GM12878 (cell line): ENCODE results near the gene EPS8L1. TPM values are rescaled to one million over a fixed set of nuclear protein-coding genes. Genes with fewer than 3 reads are reported as not detected.

Experiments
- ATAC-seq: fragments of 200-7000 bp; cut with Tn5 transposase; 3 replicates; pipeline ENCODE4 v1.9.1; 2020; ENCODE audit warnings: mild to moderate bottlenecking, moderate library complexity
- BruUV-seq: library from RNA; stranded (reverse); fragments of 400-500 nt; replicated peaks from 2 replicates; lab custom pipeline; 2021; lab: Mats Ljungman, UMichigan
- CTCF ChIA-PET: fragments of 300-600 bp; sonication (Branson Sonifier 250); formaldehyde crosslinking; extraction: SDS; loops from one replicate; lab custom pipeline; 2021; ENCODE audit warnings: inconsistent platforms; lab: Yijun Ruan, JAX
- POLR2A ChIA-PET: fragments of 350-600 bp; formaldehyde crosslinking; extraction: SDS; loops from one replicate; lab custom pipeline; 2021; ENCODE audit warnings: inconsistent platforms; lab: Charles Lee
- RAD21 ChIA-PET: fragments of 300-600 bp; sonication (Branson Sonifier 250); formaldehyde crosslinking; loops from one replicate; lab custom pipeline; 2023; ENCODE audit warnings: antibody characterized with exemption; ENCODE audit not compliant: unreplicated experiment; lab: Charles Lee
- SMC1A ChIA-PET: fragments of 300-600 bp; sonication (Branson Sonifier 250); formaldehyde crosslinking; loops from one replicate; lab custom pipeline; 2023; ENCODE audit not compliant: unreplicated experiment, uncharacterized antibody; lab: Charles Lee
- DNase-seq: peaks from one replicate; pipeline ENCODE4 v3.0.0-alpha.2; 2011; ENCODE audit warnings: low read depth, low spot score
- FAIRE-seq: peaks from 3 replicates; lab custom pipeline; 2011; peaks lifted over from hg19 to GRCh38; lab: Jason Lieb, UNC
- H2AFZ ChIP-seq: 2 replicates; pipeline ENCODE4 v1.6.0; 2011; ENCODE audit warnings: low read depth, low read length, control low read depth; ENCODE audit not compliant: control insufficient read depth
- H3K27ac ChIP-seq: 2 replicates; pipeline ENCODE4 v1.5.1; 2011; ENCODE audit warnings: control low read depth; ENCODE audit not compliant: control insufficient read depth, insufficient read depth
- H3K27me3 ChIP-seq, 2 experiments: replicated peaks in 1 of 2; 2 replicates each; pipeline versions ENCODE4 v1.6.0 to v1.6.1; 2011; ENCODE audit warnings: low read length in 1 of 2; ENCODE audit not compliant: control insufficient read depth in 2 of 2, insufficient read depth in 2 of 2
- H3K36me3 ChIP-seq, 2 experiments: 2 replicates each; pipeline ENCODE4 v1.5.1; 2011; ENCODE audit warnings: low read length in 1 of 2; ENCODE audit not compliant: control insufficient read depth in 2 of 2, insufficient read depth in 2 of 2
- H3K4me1 ChIP-seq: 2 replicates; pipeline ENCODE4 v1.6.1; 2011; ENCODE audit warnings: mild to moderate bottlenecking, low read length, moderate library complexity, mixed read lengths; ENCODE audit not compliant: control insufficient read depth, insufficient read depth
- H3K4me2 ChIP-seq: 2 replicates; pipeline ENCODE4 v1.6.0; 2011; ENCODE audit warnings: control low read depth; ENCODE audit not compliant: control insufficient read depth, insufficient read depth
- H3K4me3 ChIP-seq: fragments of 200-600 bp; sonication (generic); 2 replicates; pipeline ENCODE4 v1.5.1; 2016
- H3K79me2 ChIP-seq: 2 replicates; pipeline ENCODE4 v1.6.0; 2011; ENCODE audit warnings: low read length; ENCODE audit not compliant: control insufficient read depth, insufficient read depth
- H3K9ac ChIP-seq: 2 replicates; pipeline ENCODE4 v1.8.0; 2011; ENCODE audit warnings: low read length, control low read depth, mixed read lengths; ENCODE audit not compliant: control insufficient read depth, insufficient read depth
- H3K9me3 ChIP-seq: replicated peaks from 3 replicates; pipeline ENCODE4 v1.5.1; 2011; ENCODE audit warnings: mild to moderate bottlenecking, low read length; ENCODE audit not compliant: control insufficient read depth, insufficient read depth
- H4K20me1 ChIP-seq: 2 replicates; pipeline ENCODE4 v1.6.0; 2011; ENCODE audit not compliant: control insufficient read depth, insufficient read depth
- BACH1 ChIP-seq: fragments of 450-650 bp; IDR thresholded peaks from 2 replicates; pipeline ENCODE4 v1.6.1; 2017; ENCODE audit warnings: mild to moderate bottlenecking, borderline replicate concordance
- BCL11A ChIP-seq: IDR thresholded peaks from 2 replicates; pipeline ENCODE4 v1.6.1; 2011; ENCODE audit warnings: low read depth, low read length
- CBFB ChIP-seq: IDR thresholded peaks from 2 replicates; pipeline ENCODE4 v1.6.1; 2016; ENCODE audit warnings: antibody characterized with exemption, low read depth
- CHD1 ChIP-seq: IDR thresholded peaks from 2 replicates; pipeline ENCODE4 v1.6.1; 2012; ENCODE audit warnings: low read depth, low read length, improper control_type of control experiment
- CHD2 ChIP-seq: IDR thresholded peaks from 2 replicates; pipeline ENCODE4 v1.6.1; 2011; ENCODE audit warnings: low read depth, low read length, improper control_type of control experiment, borderline replicate concordance
- CREM ChIP-seq: IDR thresholded peaks from 2 replicates; pipeline ENCODE4 v1.6.1; 2014; ENCODE audit warnings: antibody characterized with exemption, low read depth
- EED ChIP-seq: sonication (generic); IDR thresholded peaks from 2 replicates; pipeline ENCODE4 v1.6.1; 2016; ENCODE audit warnings: antibody characterized with exemption, low read depth
- ESRRA ChIP-seq: IDR thresholded peaks from 2 replicates; pipeline ENCODE4 v1.6.1; 2012; ENCODE audit warnings: mild to moderate bottlenecking, low read length, improper control_type of control experiment
- FOXK2 ChIP-seq: fragments of 450-650 bp; IDR thresholded peaks from 2 replicates; pipeline ENCODE4 v1.6.1; 2017; ENCODE audit warnings: mild to moderate bottlenecking, moderate library complexity
- HCFC1 ChIP-seq: fragments of 150-350 bp; IDR thresholded peaks from 2 replicates; pipeline ENCODE4 v1.6.1; 2014; ENCODE audit warnings: low read length
- JUNB ChIP-seq: IDR thresholded peaks from 2 replicates; pipeline ENCODE4 v1.6.1; 2016; ENCODE audit warnings: antibody characterized with exemption, mild to moderate bottlenecking
- MYB ChIP-seq: fragments of 150-350 bp; IDR thresholded peaks from 2 replicates; pipeline ENCODE4 v1.6.1; 2014; ENCODE audit warnings: mild to moderate bottlenecking, low read depth, low read length, borderline replicate concordance
- STAT1 ChIP-seq: fragments of 450-650 bp; conservative IDR thresholded peaks from 2 replicates; pipeline ENCODE4 v1.6.1; 2014; ENCODE audit warnings: antibody characterized with exemption, mild to moderate bottlenecking
- STAT3 ChIP-seq: IDR thresholded peaks from 2 replicates; pipeline ENCODE4 v1.6.1; 2011; ENCODE audit warnings: low read depth, low read length, improper control_type of control experiment
- TCF12 ChIP-seq: IDR thresholded peaks from 2 replicates; pipeline ENCODE4 v1.6.1; 2011; ENCODE audit warnings: low read depth, mild to moderate bottlenecking, low read length
- TCF3 ChIP-seq: IDR thresholded peaks from 2 replicates; pipeline ENCODE4 v1.6.1; 2012; ENCODE audit warnings: low read depth, mild to moderate bottlenecking, low read length, borderline replicate concordance; ENCODE audit not compliant: insufficient read depth
- TCF7 ChIP-seq: IDR thresholded peaks from 2 replicates; pipeline ENCODE4 v1.6.1; 2014; ENCODE audit warnings: antibody characterized with exemption, borderline replicate concordance
- ZNF24 ChIP-seq: fragments of 450-650 bp; IDR thresholded peaks from 2 replicates; pipeline ENCODE4 v1.6.1; 2017; ENCODE audit warnings: antibody characterized with exemption, mild to moderate bottlenecking
- ZNF384 ChIP-seq: IDR thresholded peaks from 2 replicates; pipeline ENCODE4 v1.6.1; 2012; ENCODE audit warnings: low read depth, mild to moderate bottlenecking, low read length, improper control_type of control experiment, borderline replicate concordance
- whole genome bisulfite sequencing: methylation state at CpG from one replicate; pipeline ENCODE4 v1.1.6; 2016; ENCODE audit warnings: low lambda C conversion rate; ENCODE audit not compliant: insufficient replicate concordance, insufficient coverage; ENCODE audit errors: missing lambda C conversion rate; 5-methylcytosine and 5-hydroxymethylcytosine counted together
- in situ Hi-C: fragments of 300-500 bp; cut with MboI; formaldehyde crosslinking; loops from 9 replicates; pipeline ENCODE4 v1.14.3; 2018; ENCODE audit warnings: mixed read lengths
- intact Hi-C: fragments of 100-400 bp; cut with micrococcal nuclease; formaldehyde crosslinking; loops from one replicate; pipeline ENCODE4 v1.14.2; 2022; ENCODE audit not compliant: unreplicated experiment
- polyA plus RNA-seq, 11 experiments: library from polyadenylated mRNA; depleted of rRNA in 4 of 11; unstranded in 6 of 11; stranded (reverse) in 5 of 11; fragments of >200 nt; fragmentation: Nextera tagmentation in 4 of 11; fragmentation: Illumina TruSeq in 1 of 11; extraction: Ambion mirVana in 4 of 11; extraction: Trizol in 1 of 11; gene quantifications; 1 replicate in 1 of 11; 2 replicates in 10 of 11; pipeline versions ENCODE4 v1.2.1 to v1.2.3, GENCODE V29; 2011 to 2016; ENCODE audit warnings: inconsistent platforms in 2 of 11, missing spikeins in 2 of 11, low read depth in 1 of 11
- total RNA-seq, 4 experiments: library from RNA; depleted of rRNA in 3 of 4; stranded (reverse); fragments of >200 nt in 3 of 4; fragmentation: Illumina TruSeq in 1 of 4; extraction: Trizol in 1 of 4; gene quantifications; 2 replicates each; pipeline versions ENCODE4 v1.2.1 to v1.2.3, GENCODE V29; 2013 to 2021
- TF ChIP-seq, protein P1 (sequence below): IDR thresholded peaks from 2 replicates; pipeline ENCODE4 v1.6.1; 2012; ENCODE audit warnings: low read depth, low read length, improper control_type of control experiment

Gene EPS8L1
- total and polyA plus RNA-seq, 10 of the 15 experiments (the other 5 are each of a cell fraction or from before 2014, with no cell fraction given), result 0.68 to 2.2 (median 0.96) TPM; not detected in 2

DNA sequence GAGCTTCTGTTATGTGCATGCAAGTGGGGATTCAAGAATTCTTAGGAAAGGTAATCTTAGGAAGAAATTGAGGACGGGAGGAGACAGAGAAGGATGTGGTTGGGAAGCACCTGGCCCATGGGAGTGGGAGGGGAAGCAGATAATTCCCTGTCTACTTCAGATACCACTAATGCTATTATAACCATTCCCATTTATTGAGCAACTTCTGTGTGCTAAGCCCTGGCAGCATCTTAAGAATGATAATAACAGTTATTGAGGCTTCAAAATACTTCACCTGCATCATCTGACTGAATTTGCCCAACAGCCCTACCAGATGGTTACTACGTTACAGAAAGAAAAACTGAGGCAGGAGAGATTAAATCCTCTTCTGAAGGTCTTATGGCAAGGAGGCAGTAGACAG is 1.4 kb downstream of the EPS8L1 start:
- Histone ChIP-seq H3K79me2 (no peaks in the 10 kb centered on the region), H3K9ac (no peak overlapping the region), H3K27me3 (no peaks in the 10 kb centered on the region), H3K9me3 (no peaks in the 10 kb centered on the region; the same call in 2 of the 3 replicates), H2AFZ (no peak overlapping the region), H3K36me3 (no peaks in the 10 kb centered on the region), H3K4me2 (no peak overlapping the region), H3K4me1 (peaks cover 7% of the 10 kb centered on the region; the same call in 1 of the 2 replicates), H4K20me1 (no peaks in the 10 kb centered on the region), H3K4me3 (no peak overlapping the region), H3K27ac (no peak overlapping the region)
- intact Hi-C loops, result no loop called here
- SMC1A ChIA-PET, result no interaction called here
- CTCF ChIA-PET, result interaction anchor here (1.3 kb wide), 1 partner anchor 11 kb away, joined by 3 read pairs; no protein-coding TSS in a partner anchor
- RAD21 ChIA-PET, result no interaction called here
- DNase-seq, result no peak
- BruUV-seq, result no TSS peak
- ATAC-seq, result no peak
- WGBS, result 0% methylated on average over 2 of the region's 2 CpGs
- in situ Hi-C loops, result no loop called here
- POLR2A ChIA-PET, result no interaction called here
- FAIRE-seq, result no peak
- TF ChIP-seq CHD1, result no peak
- TF ChIP-seq BACH1, result no peak
- TF ChIP-seq, protein P1, sequence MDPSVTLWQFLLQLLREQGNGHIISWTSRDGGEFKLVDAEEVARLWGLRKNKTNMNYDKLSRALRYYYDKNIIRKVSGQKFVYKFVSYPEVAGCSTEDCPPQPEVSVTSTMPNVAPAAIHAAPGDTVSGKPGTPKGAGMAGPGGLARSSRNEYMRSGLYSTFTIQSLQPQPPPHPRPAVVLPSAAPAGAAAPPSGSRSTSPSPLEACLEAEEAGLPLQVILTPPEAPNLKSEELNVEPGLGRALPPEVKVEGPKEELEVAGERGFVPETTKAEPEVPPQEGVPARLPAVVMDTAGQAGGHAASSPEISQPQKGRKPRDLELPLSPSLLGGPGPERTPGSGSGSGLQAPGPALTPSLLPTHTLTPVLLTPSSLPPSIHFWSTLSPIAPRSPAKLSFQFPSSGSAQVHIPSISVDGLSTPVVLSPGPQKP, result no peak
- no peak for TF ChIP-seq ZNF24
- no peak for TF ChIP-seq FOXK2
- TF ChIP-seq JUNB, result no peak

DNA sequence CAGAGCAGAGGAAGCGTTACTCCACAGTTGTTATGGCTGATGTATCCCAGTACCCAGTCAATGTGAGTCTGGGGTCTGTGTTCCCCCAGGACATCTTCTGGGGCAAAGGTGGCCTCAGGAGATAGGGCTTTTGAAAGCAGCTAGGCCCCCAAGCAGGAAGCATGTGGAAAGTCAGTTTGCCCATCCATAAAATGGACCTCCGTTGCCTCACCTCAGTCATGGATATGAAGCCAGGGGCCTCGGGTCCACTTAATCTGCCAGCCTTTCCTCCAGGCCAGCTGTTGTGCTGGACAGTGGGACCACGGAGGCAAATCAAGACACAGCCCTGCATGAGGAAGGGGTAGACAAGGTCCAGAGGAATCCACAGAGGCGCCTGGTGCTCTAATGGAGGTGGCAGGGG is 3.3 kb downstream of the EPS8L1 start:
- ChIA-PET RAD21 (interaction anchor here (1.2 kb wide), 1 partner anchor 9 kb away, joined by 3 read pairs; no protein-coding TSS in a partner anchor), CTCF (no interaction called here), POLR2A (no interaction called here), SMC1A (no interaction called here)
- in situ Hi-C loops, result no loop called here
- no peak overlapping the region for H2AFZ ChIP-seq
- H3K9me3 ChIP-seq, result no peaks in the 10 kb centered on the region; the same call in 2 of the 3 replicates
- no peak overlapping the region for H3K4me2 ChIP-seq
- no peak overlapping the region for H3K4me3 ChIP-seq
- FAIRE-seq (no peak), DNase-seq (no peak), ATAC-seq (no peak)
- no peaks in the 10 kb centered on the region for H3K27me3 ChIP-seq
- H3K36me3 ChIP-seq, result no peaks in the 10 kb centered on the region
- no peak overlapping the region for H3K27ac ChIP-seq
- 18% methylated on average over 4 of the region's 5 CpGs for WGBS
- no peaks in the 10 kb centered on the region for H4K20me1 ChIP-seq
- intact Hi-C loops, result no loop called here
- H3K9ac ChIP-seq, result no peak overlapping the region
- peaks cover 7% of the 10 kb centered on the region; the same call in 1 of the 2 replicates for H3K4me1 ChIP-seq
- no peaks in the 10 kb centered on the region for H3K79me2 ChIP-seq
- BruUV-seq, result no TSS peak
- TF ChIP-seq CHD2 (no peak), STAT3 (no peak), HCFC1 (no peak), ESRRA (no peak), CREM (no peak), BCL11A (no peak), CBFB (no peak), EED (no peak), ZNF384 (no peak), TCF12 (no peak), STAT1 (no peak), TCF7 (no peak), TCF3 (no peak), MYB (no peak)
- TF ChIP-seq, protein P1, result no peak
